Nephron progenitor cell (in vitro differentiated cells): ENCODE measurements around the gene IL34.
A peak's percentile ranks its signal among the peaks of the same experiment; 100 is the strongest.

Experiments
- DNase-seq: peaks from one replicate; pipeline ENCODE4 v3.0.0; 2021
- H3K27ac Mint-ChIP-seq: 2 replicates; pipeline ENCODE4 v1.8.0; 2021; ENCODE audit warnings: mild to moderate bottlenecking, moderate library complexity, mixed read lengths
- H3K27me3 Mint-ChIP-seq: 2 replicates; pipeline ENCODE4 v1.8.0; 2021; ENCODE audit warnings: mild to moderate bottlenecking, low read depth, mixed read lengths; ENCODE audit not compliant: poor library complexity
- H3K36me3 Mint-ChIP-seq: 2 replicates; pipeline ENCODE4 v1.8.0; 2021; ENCODE audit warnings: low read depth, mixed read lengths
- H3K4me1 Mint-ChIP-seq: 2 replicates; pipeline ENCODE4 v1.8.0; 2021; ENCODE audit warnings: mixed read lengths
- H3K4me3 Mint-ChIP-seq: 2 replicates; pipeline ENCODE4 v1.8.0; 2021; ENCODE audit warnings: mild to moderate bottlenecking, moderate library complexity, mixed read lengths
- H3K9me3 Mint-ChIP-seq: 2 replicates; pipeline ENCODE4 v1.8.0; 2021; ENCODE audit warnings: mild to moderate bottlenecking, moderate library complexity, mixed read lengths
- TF ChIP-seq, protein P1 (sequence below): fragments of 200-600 bp; sonication (generic); IDR thresholded peaks from 2 replicates; pipeline ENCODE4 v1.5.0; 2021; ENCODE audit warnings: antibody characterized with exemption

IL34 gene

DNA sequence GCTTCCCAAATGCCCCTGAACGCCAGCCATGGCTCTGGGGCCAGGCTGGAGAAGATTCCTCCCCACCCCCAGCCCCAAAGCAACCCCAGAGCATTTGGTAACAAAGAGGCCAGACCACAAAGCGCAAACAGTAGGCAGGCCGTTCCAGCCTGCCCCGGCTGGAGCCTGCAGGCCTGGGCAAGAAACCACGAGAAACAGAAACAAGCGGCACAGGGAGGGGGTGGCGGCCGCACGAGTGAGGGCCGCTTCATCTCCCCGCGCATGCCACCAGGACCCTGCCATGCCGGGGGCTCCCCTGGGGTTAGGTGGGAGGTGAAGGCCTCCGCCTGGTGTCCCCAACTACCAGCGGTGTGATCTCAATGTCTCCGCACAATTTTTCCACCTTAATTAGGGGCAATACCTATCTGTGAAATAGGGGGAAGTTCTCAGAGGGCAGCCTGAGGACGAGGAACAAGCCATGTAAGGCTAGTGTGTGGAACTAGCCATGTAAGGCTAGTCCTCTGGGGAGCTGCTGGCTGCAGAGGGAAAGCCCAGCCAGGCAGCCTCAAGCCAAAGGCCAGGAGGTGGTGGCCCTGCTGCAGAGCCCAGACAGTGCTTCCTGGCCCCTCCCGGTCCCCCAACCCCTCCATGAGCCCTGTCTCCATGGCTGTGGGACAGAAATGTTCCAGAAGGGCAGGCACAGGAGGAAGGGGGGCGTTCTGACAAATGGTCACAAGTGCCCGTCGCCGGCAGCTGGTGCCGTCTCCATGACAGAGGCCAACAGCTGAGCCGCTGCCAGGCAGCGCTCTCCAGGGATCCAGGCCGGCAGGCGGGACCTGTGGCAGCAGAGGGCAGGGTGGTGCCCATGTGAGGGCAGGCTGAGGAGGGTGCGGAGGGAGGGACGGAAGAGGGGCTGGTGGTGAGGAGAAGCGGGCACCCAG, 54.0 kb downstream of the IL34 start:
- DNase-seq: no peak
- Mint-ChIP-seq H3K27me3 (peaks cover 4% of the 10 kb centered on the region), H3K27ac (peak overlapping the region; percentile 88), H3K4me1 (peaks cover 59% of the 10 kb centered on the region), H3K36me3 (peaks cover 13% of the 10 kb centered on the region), H3K4me3 (no peak overlapping the region), H3K9me3 (no peaks in the 10 kb centered on the region)
- TF ChIP-seq, protein P1, sequence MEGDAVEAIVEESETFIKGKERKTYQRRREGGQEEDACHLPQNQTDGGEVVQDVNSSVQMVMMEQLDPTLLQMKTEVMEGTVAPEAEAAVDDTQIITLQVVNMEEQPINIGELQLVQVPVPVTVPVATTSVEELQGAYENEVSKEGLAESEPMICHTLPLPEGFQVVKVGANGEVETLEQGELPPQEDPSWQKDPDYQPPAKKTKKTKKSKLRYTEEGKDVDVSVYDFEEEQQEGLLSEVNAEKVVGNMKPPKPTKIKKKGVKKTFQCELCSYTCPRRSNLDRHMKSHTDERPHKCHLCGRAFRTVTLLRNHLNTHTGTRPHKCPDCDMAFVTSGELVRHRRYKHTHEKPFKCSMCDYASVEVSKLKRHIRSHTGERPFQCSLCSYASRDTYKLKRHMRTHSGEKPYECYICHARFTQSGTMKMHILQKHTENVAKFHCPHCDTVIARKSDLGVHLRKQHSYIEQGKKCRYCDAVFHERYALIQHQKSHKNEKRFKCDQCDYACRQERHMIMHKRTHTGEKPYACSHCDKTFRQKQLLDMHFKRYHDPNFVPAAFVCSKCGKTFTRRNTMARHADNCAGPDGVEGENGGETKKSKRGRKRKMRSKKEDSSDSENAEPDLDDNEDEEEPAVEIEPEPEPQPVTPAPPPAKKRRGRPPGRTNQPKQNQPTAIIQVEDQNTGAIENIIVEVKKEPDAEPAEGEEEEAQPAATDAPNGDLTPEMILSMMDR: no peak

GRCh38 chr16:70701036-70701435, 54.7 kb downstream of the IL34 start:
- peaks cover 5% of the 10 kb centered on the region for H3K27me3 Mint-ChIP-seq
- no peak for DNase-seq
- no peaks in the 10 kb centered on the region for H3K9me3 Mint-ChIP-seq
- H3K4me3 Mint-ChIP-seq: no peak overlapping the region
- H3K36me3 Mint-ChIP-seq: peaks cover 10% of the 10 kb centered on the region
- H3K27ac Mint-ChIP-seq: no peak overlapping the region
- TF ChIP-seq, protein P1: no peak
- H3K4me1 Mint-ChIP-seq: peaks cover 52% of the 10 kb centered on the region

DNA sequence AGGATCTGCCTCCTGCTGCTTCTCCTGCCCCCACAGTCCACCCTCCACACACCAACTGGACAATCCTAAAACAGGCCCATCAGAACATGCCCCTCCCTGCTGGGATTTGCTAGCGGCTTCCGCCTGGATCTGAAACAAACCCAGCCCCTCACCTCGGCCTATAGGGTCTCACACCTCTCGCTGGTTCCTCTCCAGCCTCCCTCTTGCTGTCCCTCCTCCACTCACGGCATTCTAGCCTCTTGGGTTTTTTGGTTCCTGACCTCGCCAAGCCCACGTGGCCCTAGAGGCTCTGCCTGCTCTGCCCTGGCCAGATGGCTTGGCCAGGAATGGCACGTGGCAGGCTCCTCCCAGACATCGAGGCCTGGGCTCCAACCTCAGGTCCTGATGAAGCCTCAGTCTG, 55.2 kb downstream of the IL34 start:
- Mint-ChIP-seq H3K4me1 (peaks cover 52% of the 10 kb centered on the region), H3K27me3 (peaks cover 5% of the 10 kb centered on the region), H3K36me3 (peaks cover 10% of the 10 kb centered on the region), H3K4me3 (peak overlapping the region; percentile 43), H3K9me3 (no peaks in the 10 kb centered on the region), H3K27ac (peak overlapping the region; percentile 98)
- DNase-seq: no peak
- TF ChIP-seq, protein P1: no peak

- TF ChIP-seq, protein P1: no peak
- Mint-ChIP-seq H3K4me1 (peaks cover 56% of the 10 kb centered on the region), H3K27ac (peak overlapping the region; percentile 98), H3K9me3 (no peaks in the 10 kb centered on the region), H3K36me3 (peaks cover 10% of the 10 kb centered on the region), H3K27me3 (peaks cover 5% of the 10 kb centered on the region), H3K4me3 (no peak overlapping the region)
- DNase-seq: no peak
Observed at GRCh38 chr16:70701998-70702397, 55.6 kb downstream of the IL34 start.

DNA sequence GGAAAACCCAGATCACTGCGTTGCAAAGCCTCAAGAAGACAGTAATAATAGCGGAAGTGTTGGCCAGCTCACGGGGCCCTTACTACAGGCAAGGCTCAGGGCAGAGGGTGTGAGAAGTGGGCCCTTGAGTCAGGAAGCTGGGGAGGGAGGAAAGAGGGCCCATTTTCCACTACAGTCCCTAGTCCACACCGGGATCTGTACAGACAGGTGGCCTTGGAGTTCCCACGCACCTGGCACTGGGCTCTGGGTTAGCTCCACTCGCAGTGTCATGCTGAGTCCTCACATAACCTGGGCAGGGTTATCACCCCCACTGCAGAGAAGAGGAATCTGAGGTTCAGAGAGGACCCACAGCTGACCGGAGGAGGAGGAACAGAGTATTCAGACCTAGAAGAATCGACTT, 56.3 kb downstream of the IL34 start:
- H3K27ac Mint-ChIP-seq: peak overlapping the region; percentile 85
- H3K27me3 Mint-ChIP-seq: peaks cover 5% of the 10 kb centered on the region
- peaks cover 10% of the 10 kb centered on the region for H3K36me3 Mint-ChIP-seq
- TF ChIP-seq, protein P1: no peak
- no peak overlapping the region for H3K4me3 Mint-ChIP-seq
- H3K4me1 Mint-ChIP-seq: peaks cover 62% of the 10 kb centered on the region
- no peak for DNase-seq
- H3K9me3 Mint-ChIP-seq: no peaks in the 10 kb centered on the region
